HG03439 (cell line): ENCODE data around the gene PRPH.
"Not testable (repeated sequence)": the region's sequence is repeated elsewhere in the genome, so short reads cannot be mapped to it uniquely, and the experiment has no call there.

Experiments
- ATAC-seq: cut with Tn5 transposase; IDR thresholded peaks from one replicate; pipeline ENCODE4 v1.9.1; 2021; ENCODE audit warnings: mild to moderate bottlenecking, moderate library complexity; ENCODE audit not compliant: unreplicated experiment

PRPH gene

GRCh38 chr12:49295082-49295936, at the start of gene PRPH:
PRPH (plus strand) TSS chr12:49295147; CDS start chr12:49295201, 54 bp downstream.
- ATAC-seq: no peak

GRCh38 chr12:49251357-49251756, 43.6 kb upstream of the PRPH start:
- ATAC-seq: no peak

- no peak for ATAC-seq
These were observed 41.8 kb upstream of the PRPH start for GRCh38 chr12:49253033-49253623.

- ATAC-seq: not testable (repeated sequence)
These were observed 39.5 kb upstream of the PRPH start for GRCh38 chr12:49255456-49255855.

GRCh38 chr12:49255857-49256637, 38.9 kb upstream of the PRPH start:
- no peak for ATAC-seq

GRCh38 chr12:49257508-49258184, 37.3 kb upstream of the PRPH start:
- not testable (repeated sequence) for ATAC-seq

- no peak for ATAC-seq
These were observed 35.5 kb upstream of the PRPH start for GRCh38 chr12:49259452-49259851.

- no peak for ATAC-seq
These were observed 34.8 kb upstream of the PRPH start for GRCh38 chr12:49260166-49260565.

- no peak for ATAC-seq
These were observed 34.2 kb upstream of the PRPH start for GRCh38 chr12:49260571-49261363.

- ATAC-seq: no peak
These were observed 33.2 kb upstream of the PRPH start for GRCh38 chr12:49261721-49262120.

GRCh38 chr12:49263400-49263763, 31.6 kb upstream of the PRPH start:
- ATAC-seq: no peak

- peak; percentile 25 for ATAC-seq
These were observed 30.5 kb upstream of the PRPH start for GRCh38 chr12:49264466-49264872.

- peak; percentile 84 for ATAC-seq
These were observed 29.8 kb upstream of the PRPH start, which contains the start of gene TUBA1C for GRCh38 chr12:49264873-49265792. TUBA1C (plus strand) TSS chr12:49265082; CDS start chr12:49265182, 100 bp downstream.

GRCh38 chr12:49269191-49269590, 25.8 kb upstream of the PRPH start:
- not testable (repeated sequence) for ATAC-seq

GRCh38 chr12:49272790-49273725, 21.9 kb upstream of the PRPH start:
- ATAC-seq: no peak

GRCh38 chr12:49273726-49274395, 21.1 kb upstream of the PRPH start:
- no peak for ATAC-seq

GRCh38 chr12:49274396-49275069, 20.4 kb upstream of the PRPH start:
- ATAC-seq: no peak
